GM12878 (cell line): ENCODE results near the gene RPL7A. TPM values are rescaled to one million over a fixed set of nuclear protein-coding genes. Genes with fewer than 3 reads are reported as not detected.

Source experiments
- ATAC-seq: fragments of 200-7000 bp; cut with Tn5 transposase; 3 replicates; pipeline ENCODE4 v1.9.1; 2020; ENCODE audit warnings: mild to moderate bottlenecking, moderate library complexity
- BruUV-seq: library from RNA; stranded (reverse); fragments of 400-500 nt; replicated peaks from 2 replicates; lab custom pipeline; 2021; lab: Mats Ljungman, UMichigan
- CTCF ChIA-PET: fragments of 300-600 bp; sonication (Branson Sonifier 250); formaldehyde crosslinking; extraction: SDS; loops from one replicate; lab custom pipeline; 2021; ENCODE audit warnings: inconsistent platforms; lab: Yijun Ruan, JAX
- POLR2A ChIA-PET: fragments of 350-600 bp; formaldehyde crosslinking; extraction: SDS; loops from one replicate; lab custom pipeline; 2021; ENCODE audit warnings: inconsistent platforms; lab: Charles Lee
- RAD21 ChIA-PET: fragments of 300-600 bp; sonication (Branson Sonifier 250); formaldehyde crosslinking; loops from one replicate; lab custom pipeline; 2023; ENCODE audit warnings: antibody characterized with exemption; ENCODE audit not compliant: unreplicated experiment; lab: Charles Lee
- SMC1A ChIA-PET: fragments of 300-600 bp; sonication (Branson Sonifier 250); formaldehyde crosslinking; loops from one replicate; lab custom pipeline; 2023; ENCODE audit not compliant: unreplicated experiment, uncharacterized antibody; lab: Charles Lee
- DNase-seq: peaks from one replicate; pipeline ENCODE4 v3.0.0-alpha.2; 2011; ENCODE audit warnings: low read depth, low spot score
- FAIRE-seq: peaks from 3 replicates; lab custom pipeline; 2011; peaks lifted over from hg19 to GRCh38; lab: Jason Lieb, UNC
- H2AFZ ChIP-seq: 2 replicates; pipeline ENCODE4 v1.6.0; 2011; ENCODE audit warnings: low read depth, low read length, control low read depth; ENCODE audit not compliant: control insufficient read depth
- H3K27ac ChIP-seq: 2 replicates; pipeline ENCODE4 v1.5.1; 2011; ENCODE audit warnings: control low read depth; ENCODE audit not compliant: control insufficient read depth, insufficient read depth
- H3K27me3 ChIP-seq, 2 experiments: replicated peaks in 1 of 2; 2 replicates each; pipeline versions ENCODE4 v1.6.0 to v1.6.1; 2011; ENCODE audit warnings: low read length in 1 of 2; ENCODE audit not compliant: control insufficient read depth in 2 of 2, insufficient read depth in 2 of 2
- H3K36me3 ChIP-seq, 2 experiments: 2 replicates each; pipeline ENCODE4 v1.5.1; 2011; ENCODE audit warnings: low read length in 1 of 2; ENCODE audit not compliant: control insufficient read depth in 2 of 2, insufficient read depth in 2 of 2
- H3K4me1 ChIP-seq: 2 replicates; pipeline ENCODE4 v1.6.1; 2011; ENCODE audit warnings: mild to moderate bottlenecking, low read length, moderate library complexity, mixed read lengths; ENCODE audit not compliant: control insufficient read depth, insufficient read depth
- H3K4me2 ChIP-seq: 2 replicates; pipeline ENCODE4 v1.6.0; 2011; ENCODE audit warnings: control low read depth; ENCODE audit not compliant: control insufficient read depth, insufficient read depth
- H3K4me3 ChIP-seq: fragments of 200-600 bp; sonication (generic); 2 replicates; pipeline ENCODE4 v1.5.1; 2016
- H3K79me2 ChIP-seq: 2 replicates; pipeline ENCODE4 v1.6.0; 2011; ENCODE audit warnings: low read length; ENCODE audit not compliant: control insufficient read depth, insufficient read depth
- H3K9ac ChIP-seq: 2 replicates; pipeline ENCODE4 v1.8.0; 2011; ENCODE audit warnings: low read length, control low read depth, mixed read lengths; ENCODE audit not compliant: control insufficient read depth, insufficient read depth
- H3K9me3 ChIP-seq: replicated peaks from 3 replicates; pipeline ENCODE4 v1.5.1; 2011; ENCODE audit warnings: mild to moderate bottlenecking, low read length; ENCODE audit not compliant: control insufficient read depth, insufficient read depth
- H4K20me1 ChIP-seq: 2 replicates; pipeline ENCODE4 v1.6.0; 2011; ENCODE audit not compliant: control insufficient read depth, insufficient read depth
- CBX3 ChIP-seq: fragments of 200-600 bp; sonication (generic); IDR thresholded peaks from 2 replicates; pipeline ENCODE4 v1.6.1; 2016; ENCODE audit warnings: low read depth, borderline replicate concordance
- CEBPB ChIP-seq, 2 experiments: fragments of 150-350 bp in 1 of 2; IDR thresholded peaks; 2 replicates each; pipeline ENCODE4 v1.6.1; 2012 to 2014; ENCODE audit warnings: low read depth in 2 of 2, low read length in 2 of 2, borderline replicate concordance in 1 of 2, inconsistent platforms in 1 of 2
- CREB1 ChIP-seq: IDR thresholded peaks from 2 replicates; pipeline ENCODE4 v1.6.1; 2012; ENCODE audit warnings: low read depth, mild to moderate bottlenecking, inconsistent platforms
- GABPA ChIP-seq: IDR thresholded peaks from 2 replicates; pipeline ENCODE4 v1.6.1; 2014; ENCODE audit warnings: antibody characterized with exemption, low read depth, mild to moderate bottlenecking, inconsistent platforms
- HDGF ChIP-seq: fragments of 450-650 bp; IDR thresholded peaks from 2 replicates; pipeline ENCODE4 v1.6.1; 2016; ENCODE audit warnings: antibody characterized with exemption
- PML ChIP-seq: IDR thresholded peaks from 2 replicates; pipeline ENCODE4 v1.6.1; 2012; ENCODE audit warnings: low read length, inconsistent platforms
- POLR2AphosphoS2 ChIP-seq: IDR thresholded peaks from 2 replicates; pipeline ENCODE4 v1.6.1; 2011; ENCODE audit warnings: low read depth, mild to moderate bottlenecking, low read length, improper control_type of control experiment, moderate library complexity
- RUNX3 ChIP-seq: IDR thresholded peaks from 2 replicates; pipeline ENCODE4 v1.6.1; 2012; ENCODE audit warnings: low read length, inconsistent platforms
- SREBF1 ChIP-seq: IDR thresholded peaks from 2 replicates; pipeline ENCODE4 v1.6.1; 2012; ENCODE audit warnings: mild to moderate bottlenecking, low read length
- SREBF2 ChIP-seq: IDR thresholded peaks from 2 replicates; pipeline ENCODE4 v1.6.1; 2012; ENCODE audit warnings: mild to moderate bottlenecking, low read length
- ZNF622 ChIP-seq: fragments of 450-650 bp; IDR thresholded peaks from 2 replicates; pipeline ENCODE4 v1.6.1; 2017; ENCODE audit warnings: mild to moderate bottlenecking, inconsistent platforms
- ZZZ3 ChIP-seq: IDR thresholded peaks from 2 replicates; pipeline ENCODE4 v1.6.1; 2011; ENCODE audit warnings: low read depth; ENCODE audit not compliant: control insufficient read depth, insufficient read length
- WGBS: methylation state at CpG from one replicate; pipeline ENCODE4 v1.1.6; 2016; ENCODE audit warnings: low lambda C conversion rate; ENCODE audit not compliant: insufficient replicate concordance, insufficient coverage; ENCODE audit errors: missing lambda C conversion rate; 5-methylcytosine and 5-hydroxymethylcytosine counted together
- in situ Hi-C: fragments of 300-500 bp; cut with MboI; formaldehyde crosslinking; loops from 9 replicates; pipeline ENCODE4 v1.14.3; 2018; ENCODE audit warnings: mixed read lengths
- intact Hi-C: fragments of 100-400 bp; cut with micrococcal nuclease; formaldehyde crosslinking; loops from one replicate; pipeline ENCODE4 v1.14.2; 2022; ENCODE audit not compliant: unreplicated experiment
- polyA plus RNA-seq, 11 experiments: library from polyadenylated mRNA; depleted of rRNA in 4 of 11; unstranded in 6 of 11; stranded (reverse) in 5 of 11; fragments of >200 nt; fragmentation: Nextera tagmentation in 4 of 11; fragmentation: Illumina TruSeq in 1 of 11; extraction: Ambion mirVana in 4 of 11; extraction: Trizol in 1 of 11; gene quantifications; 1 replicate in 1 of 11; 2 replicates in 10 of 11; pipeline versions ENCODE4 v1.2.1 to v1.2.3, GENCODE V29; 2011 to 2016; ENCODE audit warnings: inconsistent platforms in 2 of 11, missing spikeins in 2 of 11, low read depth in 1 of 11
- total RNA-seq, 4 experiments: library from RNA; depleted of rRNA in 3 of 4; stranded (reverse); fragments of >200 nt in 3 of 4; fragmentation: Illumina TruSeq in 1 of 4; extraction: Trizol in 1 of 4; gene quantifications; 2 replicates each; pipeline versions ENCODE4 v1.2.1 to v1.2.3, GENCODE V29; 2013 to 2021
- TF ChIP-seq, protein P1 (sequence below): fragments of 450-650 bp; IDR thresholded peaks from 2 replicates; pipeline ENCODE4 v1.6.1; 2017; ENCODE audit warnings: mild to moderate bottlenecking, moderate library complexity
- TF ChIP-seq, protein P2 (sequence below): fragments of 450-650 bp; conservative IDR thresholded peaks from 2 replicates; pipeline ENCODE4 v1.6.1; 2017; ENCODE audit warnings: mild to moderate bottlenecking, moderate library complexity

Gene RPL7A
- total and polyA plus RNA-seq, 10 of the 15 experiments (the other 5 are each of a cell fraction or from before 2014, with no cell fraction given): 917 to 5,193 (median 3,326) TPM

DNA sequence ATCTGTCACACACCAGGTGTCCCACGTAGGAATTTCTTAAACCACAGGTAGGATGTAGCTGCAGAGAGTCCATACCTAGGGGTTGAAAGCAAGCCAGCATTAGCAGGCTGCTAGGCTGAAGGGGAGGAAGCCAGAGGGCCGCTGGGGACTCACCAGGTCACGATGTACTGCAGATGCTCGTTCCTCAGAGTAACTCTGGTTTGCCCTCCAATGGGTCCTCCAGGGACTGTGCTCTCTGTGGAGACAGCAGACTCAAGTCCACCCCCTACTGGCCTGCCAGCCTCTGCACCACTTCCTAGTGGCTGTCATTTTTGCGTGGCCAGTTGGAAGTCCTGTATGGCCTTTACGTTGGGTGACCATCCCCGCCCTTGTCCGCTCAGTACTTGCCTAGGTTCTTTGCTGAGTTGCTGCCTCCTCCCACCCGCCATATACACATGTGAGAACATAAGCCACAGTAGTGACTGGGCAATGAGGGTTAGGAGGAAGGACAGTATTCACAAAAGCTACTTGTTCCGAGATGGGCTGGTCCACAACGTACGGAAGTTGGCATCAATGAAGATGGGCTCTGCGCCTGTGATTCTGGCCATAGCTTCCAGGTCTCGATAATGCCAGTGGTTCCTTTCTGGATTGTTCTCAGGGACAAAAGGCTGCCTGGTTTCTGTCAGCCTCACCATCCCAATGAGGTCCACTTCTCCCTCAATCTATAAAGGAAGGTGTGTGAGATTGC lies 4.1 kb downstream of the RPL7A start (continued):
- TF ChIP-seq ZZZ3 (no peak), CBX3 (no peak)

DNA sequence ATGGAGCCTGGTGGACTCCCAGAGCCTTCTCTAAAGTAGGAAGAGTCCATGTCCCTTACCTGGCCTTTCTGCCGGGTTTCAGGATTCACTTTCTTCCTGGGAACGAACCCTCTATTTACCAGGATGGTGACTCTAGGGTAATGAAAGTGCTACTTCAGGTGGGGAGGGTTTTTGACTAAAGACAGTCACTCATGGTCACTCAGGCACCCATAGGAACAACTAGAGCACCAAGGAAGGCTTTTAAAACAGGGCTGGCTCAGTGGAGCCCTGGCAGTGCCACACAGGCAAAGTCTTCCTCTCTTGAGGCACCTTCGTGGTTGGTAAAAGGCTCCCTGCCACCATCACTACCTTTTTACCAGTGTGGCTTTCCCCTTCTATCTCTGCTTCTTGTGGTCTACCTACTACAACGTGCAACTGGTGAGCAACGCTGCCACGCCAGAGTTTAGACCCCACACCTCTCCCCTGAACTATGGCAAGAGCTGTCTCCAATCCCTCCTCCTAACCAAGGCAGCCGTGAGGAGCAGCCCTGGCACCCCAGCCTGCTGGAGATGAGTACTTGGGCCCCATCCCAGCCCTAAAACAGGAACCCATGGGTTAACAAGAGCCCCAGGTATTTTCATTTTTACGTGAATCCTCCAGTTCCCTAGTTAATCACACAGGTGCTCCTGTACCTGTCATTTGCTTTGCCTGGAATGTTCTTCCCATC lies 4.8 kb downstream of the RPL7A start:
- Histone ChIP-seq H3K79me2 (peaks cover 48% of the 10 kb centered on the region), H3K27me3 (no peaks in the 10 kb centered on the region), H3K9me3 (no peaks in the 10 kb centered on the region), H2AFZ (no peak overlapping the region), H3K9ac (no peak overlapping the region), H3K36me3 (peaks cover 22 to 43% of the 10 kb centered on the region in 2 experiments), H3K4me1 (peaks cover 6% of the 10 kb centered on the region), H4K20me1 (no peaks in the 10 kb centered on the region; the same call in 1 of the 2 replicates), H3K27ac (no peak overlapping the region), H3K4me3 (no peak overlapping the region), H3K4me2 (no peak overlapping the region)
- SMC1A ChIA-PET: no interaction called here
- DNase-seq (no peak), ATAC-seq (no peak), FAIRE-seq (no peak)
- RAD21 ChIA-PET: no interaction called here
- intact Hi-C loops: no loop called here
- no TSS peak for BruUV-seq
- POLR2A ChIA-PET: no interaction called here
- CTCF ChIA-PET: interaction anchor here (1.0 to 1.8 kb wide), 2 partner anchors 13 to 22 kb away, joined by 4 read pairs; no protein-coding TSS in a partner anchor
- in situ Hi-C loops: no loop called here
- 44% methylated on average over 8 of the region's 8 CpGs for WGBS
- TF ChIP-seq, protein P1, sequence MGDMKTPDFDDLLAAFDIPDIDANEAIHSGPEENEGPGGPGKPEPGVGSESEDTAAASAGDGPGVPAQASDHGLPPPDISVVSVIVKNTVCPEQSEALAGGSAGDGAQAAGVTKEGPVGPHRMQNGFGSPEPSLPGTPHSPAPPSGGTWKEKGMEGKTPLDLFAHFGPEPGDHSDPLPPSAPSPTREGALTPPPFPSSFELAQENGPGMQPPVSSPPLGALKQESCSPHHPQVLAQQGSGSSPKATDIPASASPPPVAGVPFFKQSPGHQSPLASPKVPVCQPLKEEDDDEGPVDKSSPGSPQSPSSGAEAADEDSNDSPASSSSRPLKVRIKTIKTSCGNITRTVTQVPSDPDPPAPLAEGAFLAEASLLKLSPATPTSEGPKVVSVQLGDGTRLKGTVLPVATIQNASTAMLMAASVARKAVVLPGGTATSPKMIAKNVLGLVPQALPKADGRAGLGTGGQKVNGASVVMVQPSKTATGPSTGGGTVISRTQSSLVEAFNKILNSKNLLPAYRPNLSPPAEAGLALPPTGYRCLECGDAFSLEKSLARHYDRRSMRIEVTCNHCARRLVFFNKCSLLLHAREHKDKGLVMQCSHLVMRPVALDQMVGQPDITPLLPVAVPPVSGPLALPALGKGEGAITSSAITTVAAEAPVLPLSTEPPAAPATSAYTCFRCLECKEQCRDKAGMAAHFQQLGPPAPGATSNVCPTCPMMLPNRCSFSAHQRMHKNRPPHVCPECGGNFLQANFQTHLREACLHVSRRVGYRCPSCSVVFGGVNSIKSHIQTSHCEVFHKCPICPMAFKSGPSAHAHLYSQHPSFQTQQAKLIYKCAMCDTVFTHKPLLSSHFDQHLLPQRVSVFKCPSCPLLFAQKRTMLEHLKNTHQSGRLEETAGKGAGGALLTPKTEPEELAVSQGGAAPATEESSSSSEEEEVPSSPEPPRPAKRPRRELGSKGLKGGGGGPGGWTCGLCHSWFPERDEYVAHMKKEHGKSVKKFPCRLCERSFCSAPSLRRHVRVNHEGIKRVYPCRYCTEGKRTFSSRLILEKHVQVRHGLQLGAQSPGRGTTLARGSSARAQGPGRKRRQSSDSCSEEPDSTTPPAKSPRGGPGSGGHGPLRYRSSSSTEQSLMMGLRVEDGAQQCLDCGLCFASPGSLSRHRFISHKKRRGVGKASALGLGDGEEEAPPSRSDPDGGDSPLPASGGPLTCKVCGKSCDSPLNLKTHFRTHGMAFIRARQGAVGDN: no peak
- TF ChIP-seq CREB1: no peak
- no peak for TF ChIP-seq GABPA
- no peak for TF ChIP-seq HDGF
- peak; percentile 4; the same call in 1 of the 2 replicates for TF ChIP-seq RUNX3
- no peak for TF ChIP-seq SREBF2
- no peak for TF ChIP-seq ZNF622
- peak; percentile 13; the same call in 1 of the 2 replicates for TF ChIP-seq POLR2AphosphoS2
- TF ChIP-seq PML: peak; percentile 34
- TF ChIP-seq CEBPB (IDR thresholded peaks at IDR 0.05; ENCODE audit: borderline replicate concordance in 1 of 2, low read depth in 2 of 2, low read length in 2 of 2): no peak
- TF ChIP-seq SREBF1: no peak
- TF ChIP-seq, protein P2, sequence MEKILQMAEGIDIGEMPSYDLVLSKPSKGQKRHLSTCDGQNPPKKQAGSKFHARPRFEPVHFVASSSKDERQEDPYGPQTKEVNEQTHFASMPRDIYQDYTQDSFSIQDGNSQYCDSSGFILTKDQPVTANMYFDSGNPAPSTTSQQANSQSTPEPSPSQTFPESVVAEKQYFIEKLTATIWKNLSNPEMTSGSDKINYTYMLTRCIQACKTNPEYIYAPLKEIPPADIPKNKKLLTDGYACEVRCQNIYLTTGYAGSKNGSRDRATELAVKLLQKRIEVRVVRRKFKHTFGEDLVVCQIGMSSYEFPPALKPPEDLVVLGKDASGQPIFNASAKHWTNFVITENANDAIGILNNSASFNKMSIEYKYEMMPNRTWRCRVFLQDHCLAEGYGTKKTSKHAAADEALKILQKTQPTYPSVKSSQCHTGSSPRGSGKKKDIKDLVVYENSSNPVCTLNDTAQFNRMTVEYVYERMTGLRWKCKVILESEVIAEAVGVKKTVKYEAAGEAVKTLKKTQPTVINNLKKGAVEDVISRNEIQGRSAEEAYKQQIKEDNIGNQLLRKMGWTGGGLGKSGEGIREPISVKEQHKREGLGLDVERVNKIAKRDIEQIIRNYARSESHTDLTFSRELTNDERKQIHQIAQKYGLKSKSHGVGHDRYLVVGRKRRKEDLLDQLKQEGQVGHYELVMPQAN: no peak
